Activated naive CD4-positive, alpha-beta T cell treated with anti-CD3 and anti-CD28 coated beads, Interleukin-2, amount 50 U/mL, for 72 hours (primary cell): Measurements from ENCODE around the gene UNC5A. TPM values are rescaled to one million over a fixed set of nuclear protein-coding genes. Genes with fewer than 3 reads are reported as not detected.
A peak's percentile ranks its signal among the peaks of the same experiment; 100 is the strongest.

Experiments used
- ATAC-seq, 2 donors: fragments of 150-1000 bp; cut with Tn5 transposase; 2 replicates each; pipeline ENCODE4 v1.10.0; 2021; ENCODE audit warnings: mild to moderate bottlenecking in 2 of 2, moderate library complexity in 2 of 2
- DNase-seq, 2 donors: peaks; one replicate each; pipeline ENCODE4 v3.0.0; 2021 to 2022; ENCODE audit warnings: low spot score in 2 of 2
- H3K27ac Mint-ChIP-seq, 2 donors: one replicate each; pipeline ENCODE4 v1.8.0; 2022; ENCODE audit warnings: mild to moderate bottlenecking in 2 of 2, mixed read lengths in 2 of 2
- H3K36me3 Mint-ChIP-seq, 2 donors: one replicate each; pipeline ENCODE4 v1.8.0; 2022; ENCODE audit warnings: mixed read lengths in 2 of 2
- H3K9me3 Mint-ChIP-seq, 2 donors: one replicate each; pipeline ENCODE4 v1.8.0; 2022; ENCODE audit warnings: mixed read lengths in 2 of 2
- total RNA-seq, 2 donors: library from RNA; stranded (reverse); gene quantifications; one replicate each; pipeline ENCODE4 v1.2.3, GENCODE V29; 2022

The UNC5A gene
- total RNA-seq, 2 donors from 2014 or later = 0.08 TPM; not detected in 1

DNA sequence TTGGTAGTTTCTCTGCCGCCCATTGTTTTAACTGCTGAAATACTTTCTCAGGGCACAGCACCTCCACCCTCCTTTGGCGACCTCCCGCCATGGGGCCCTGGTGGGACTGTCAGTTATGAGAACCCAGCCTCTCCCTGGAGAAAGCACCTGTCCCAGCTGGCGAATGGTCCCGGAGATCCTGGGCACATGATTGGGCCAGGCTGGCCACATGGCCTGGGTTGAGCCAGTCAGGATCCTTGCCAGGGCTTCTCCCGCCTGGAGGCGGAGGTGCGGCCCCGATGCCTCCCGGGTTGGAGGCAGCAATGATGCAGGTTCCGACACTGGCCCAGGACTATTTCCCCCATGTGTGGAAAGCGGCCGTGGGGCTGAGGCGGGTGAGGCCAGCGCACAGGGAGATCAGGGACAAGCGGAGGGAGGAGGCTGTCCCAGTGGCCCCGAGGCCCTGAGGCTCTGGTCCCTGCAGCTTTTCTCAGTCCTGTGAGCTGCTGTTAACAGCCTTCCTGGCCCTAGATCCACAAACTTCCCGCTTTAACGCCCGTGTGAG lies 13.6 kb downstream of the UNC5A start:
- Mint-ChIP-seq H3K9me3 (no peaks in the 10 kb centered on the region), H3K36me3 (no peaks in the 10 kb centered on the region), H3K27ac (no peak overlapping the region)
- ATAC-seq (no peak), DNase-seq (no peak)

DNA sequence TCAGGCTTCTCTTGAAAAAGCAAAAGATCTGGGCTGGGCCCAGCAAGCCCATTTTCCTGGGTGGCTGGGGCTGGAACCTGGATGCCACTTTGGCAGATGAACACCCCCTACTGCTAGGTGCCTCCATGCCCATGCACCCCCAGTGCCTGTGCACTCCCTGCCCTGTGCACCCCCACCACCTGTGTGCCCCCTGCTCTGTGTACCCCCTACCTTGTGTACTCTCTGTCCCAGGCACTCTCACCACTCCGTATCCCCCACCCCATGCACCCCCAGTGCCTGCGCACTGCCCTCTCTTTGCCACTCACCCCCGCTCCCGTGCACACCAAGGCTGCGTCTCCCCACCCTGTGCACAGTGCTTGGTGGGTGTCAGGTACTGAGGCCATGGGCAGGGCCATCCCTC lies 14.2 kb downstream of the UNC5A start:
- H3K36me3 Mint-ChIP-seq = no peaks in the 10 kb centered on the region
- ATAC-seq = no peak
- H3K27ac Mint-ChIP-seq = no peak overlapping the region
- DNase-seq = no peak
- H3K9me3 Mint-ChIP-seq = no peaks in the 10 kb centered on the region

DNA sequence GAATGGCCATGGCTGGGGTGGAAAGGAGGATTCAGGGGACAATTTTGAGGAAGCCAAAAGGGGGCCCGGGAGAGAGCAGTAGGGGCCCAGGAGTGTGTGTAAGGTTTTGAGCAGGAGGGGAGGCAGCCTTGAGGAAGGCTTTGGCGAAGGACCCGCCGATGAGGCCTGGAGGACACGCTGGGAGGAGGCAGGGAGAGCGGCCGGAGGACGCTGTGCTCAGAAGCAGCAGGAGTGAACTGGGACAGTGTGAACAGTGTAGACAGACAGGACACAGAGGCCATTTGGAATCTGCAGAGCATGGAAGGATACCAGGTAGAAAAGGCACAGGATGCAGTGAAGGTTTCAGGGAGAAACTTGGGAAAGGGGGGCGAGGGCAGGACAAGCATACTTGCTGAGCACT lies 14.9 kb downstream of the UNC5A start:
- DNase-seq = no peak
- Mint-ChIP-seq H3K9me3 (peaks cover 0 to 3% of the 10 kb centered on the region in 2 donors), H3K36me3 (no peaks in the 10 kb centered on the region), H3K27ac (peak overlapping the region in 1 of 2 donors; percentile 25)
- no peak for ATAC-seq

DNA sequence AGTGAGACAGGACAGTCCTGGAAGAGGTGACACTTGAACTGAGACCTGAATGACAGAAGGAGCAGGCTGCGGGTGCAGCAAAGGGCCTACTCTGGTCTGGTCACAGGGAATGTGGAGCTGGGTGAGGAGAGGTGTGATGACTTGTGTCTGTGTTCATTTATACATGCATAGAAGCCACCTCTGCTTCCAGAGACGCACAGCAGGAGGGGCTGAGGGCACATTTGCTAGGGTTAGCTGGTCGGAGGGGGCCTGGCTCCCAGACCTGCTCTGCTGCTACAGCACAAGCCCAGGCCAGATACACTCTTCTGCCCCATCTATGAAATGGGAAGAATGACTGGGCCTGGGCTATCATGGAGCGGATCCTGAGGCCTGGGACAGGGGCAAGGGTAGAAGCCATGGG lies 15.6 kb downstream of the UNC5A start:
- Mint-ChIP-seq H3K27ac (peak overlapping the region in 1 of 2 donors; percentile 47), H3K9me3 (peaks cover 5 to 7% of the 10 kb centered on the region in 2 donors), H3K36me3 (no peaks in the 10 kb centered on the region)
- no peak for ATAC-seq
- no peak for DNase-seq

DNA sequence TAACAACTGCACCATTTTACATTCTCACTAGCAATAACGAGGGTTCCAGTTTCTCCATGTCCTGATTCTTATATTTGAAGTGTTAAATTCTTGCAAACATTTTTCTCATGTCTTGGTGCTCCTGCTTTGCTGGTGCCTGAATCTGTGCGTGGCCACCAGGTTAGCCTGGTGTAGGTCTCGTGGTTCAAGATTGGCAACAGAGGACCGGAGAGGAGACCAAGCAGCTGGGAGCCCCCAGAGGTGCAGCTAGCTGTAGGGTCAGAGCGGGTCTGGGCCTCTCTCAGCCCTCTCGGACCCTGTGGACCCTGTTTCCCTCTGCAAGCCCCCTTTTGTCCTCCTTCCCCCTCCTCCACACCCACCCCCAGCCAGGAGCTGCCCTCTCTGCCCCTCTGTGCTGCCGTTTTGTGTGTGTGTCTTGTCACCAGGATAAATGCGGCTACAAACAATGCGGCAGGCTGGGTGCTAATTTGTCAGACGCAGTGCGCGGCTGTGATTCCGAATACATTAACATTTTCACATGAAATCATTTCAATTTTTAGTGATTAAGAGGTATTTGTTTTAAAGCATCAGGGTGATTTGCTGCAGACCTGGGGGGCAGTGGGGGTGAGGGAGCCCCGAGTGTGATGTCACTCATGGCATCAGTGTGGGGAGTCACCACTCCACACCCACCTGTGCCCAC lies 17.5 kb downstream of the UNC5A start:
- Mint-ChIP-seq H3K27ac (no peak overlapping the region), H3K9me3 (peaks cover 5 to 7% of the 10 kb centered on the region in 2 donors), H3K36me3 (no peaks in the 10 kb centered on the region)
- DNase-seq = no peak
- no peak for ATAC-seq

DNA sequence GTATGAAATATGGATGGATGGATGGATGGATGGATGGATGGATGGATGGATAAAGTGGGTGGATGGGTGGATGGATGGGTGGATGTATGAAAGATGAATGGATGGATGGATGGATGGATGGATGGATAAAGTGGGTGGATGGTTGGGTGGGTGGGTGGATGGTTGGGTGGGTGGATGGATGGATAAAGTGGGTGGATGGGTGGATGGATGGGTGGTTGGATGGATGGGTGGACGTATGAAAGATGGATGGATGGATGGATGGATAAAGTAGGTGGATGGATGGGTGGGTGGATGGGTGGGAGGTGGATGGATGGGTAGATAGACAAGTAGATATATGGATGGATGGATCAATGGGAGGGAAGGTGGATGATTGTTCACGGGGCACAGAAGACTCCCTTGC lies 19.0 kb downstream of the UNC5A start:
- peaks cover 5 to 7% of the 10 kb centered on the region in 2 donors for H3K9me3 Mint-ChIP-seq
- ATAC-seq (no peak), DNase-seq (no peak)
- no peaks in the 10 kb centered on the region for H3K36me3 Mint-ChIP-seq
- no peak overlapping the region for H3K27ac Mint-ChIP-seq

DNA sequence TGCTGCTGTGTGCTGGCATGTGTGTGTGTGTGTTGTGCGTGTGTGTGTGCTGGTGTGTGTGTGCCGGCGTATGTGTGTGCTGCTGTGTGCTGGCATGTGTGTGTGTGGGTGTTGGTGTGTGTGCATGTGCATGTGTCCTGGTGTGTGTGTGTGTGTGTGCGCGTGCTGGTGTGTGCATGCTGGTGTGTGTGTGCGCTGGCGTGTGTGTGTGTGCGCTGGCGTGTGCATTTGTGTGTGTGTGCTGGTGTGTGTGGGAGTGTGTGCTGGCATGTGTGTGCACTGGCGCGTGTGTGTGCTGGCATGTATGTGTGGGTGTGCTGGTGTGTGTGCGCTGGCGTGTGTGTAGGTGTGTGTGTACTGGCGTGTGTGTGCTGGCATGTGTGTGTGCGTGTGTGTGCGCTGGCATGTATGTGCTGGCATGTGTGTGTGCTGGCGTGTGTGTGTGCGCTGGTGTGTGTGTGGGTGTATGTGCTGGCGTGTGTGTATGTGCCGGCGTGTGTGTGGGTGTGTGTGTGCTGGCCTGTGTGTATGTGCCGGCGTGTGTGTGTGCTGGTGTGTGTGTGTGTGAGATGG lies 20.1 kb downstream of the UNC5A start:
- ATAC-seq (no peak), DNase-seq (no peak)
- peaks cover 5 to 7% of the 10 kb centered on the region in 2 donors for H3K9me3 Mint-ChIP-seq
- H3K36me3 Mint-ChIP-seq = no peaks in the 10 kb centered on the region
- H3K27ac Mint-ChIP-seq = no peak overlapping the region

DNA sequence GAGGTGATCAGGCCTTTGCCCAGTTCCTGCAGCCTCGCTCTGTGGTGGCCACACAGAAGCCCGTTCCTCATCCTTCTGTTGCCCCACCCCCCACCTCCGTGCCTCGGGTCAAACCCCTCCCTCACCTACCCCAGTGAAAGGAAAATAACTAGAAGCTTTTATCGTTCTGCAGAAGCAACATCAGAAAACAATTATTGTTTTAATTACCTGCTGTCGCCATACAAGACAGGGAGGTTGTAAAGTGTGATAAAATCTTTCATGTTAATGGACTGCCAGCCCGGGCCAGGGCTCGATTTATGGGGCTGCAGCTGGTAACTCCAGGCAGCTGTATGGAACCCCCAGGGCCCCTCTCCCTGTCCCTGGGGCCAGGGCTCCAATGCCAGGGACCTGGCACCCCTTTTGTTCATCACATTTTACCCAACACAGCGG lies 20.6 kb downstream of the UNC5A start:
- no peak for DNase-seq
- Mint-ChIP-seq H3K9me3 (peaks cover 5 to 7% of the 10 kb centered on the region in 2 donors), H3K36me3 (no peaks in the 10 kb centered on the region), H3K27ac (no peak overlapping the region)
- no peak for ATAC-seq

DNA sequence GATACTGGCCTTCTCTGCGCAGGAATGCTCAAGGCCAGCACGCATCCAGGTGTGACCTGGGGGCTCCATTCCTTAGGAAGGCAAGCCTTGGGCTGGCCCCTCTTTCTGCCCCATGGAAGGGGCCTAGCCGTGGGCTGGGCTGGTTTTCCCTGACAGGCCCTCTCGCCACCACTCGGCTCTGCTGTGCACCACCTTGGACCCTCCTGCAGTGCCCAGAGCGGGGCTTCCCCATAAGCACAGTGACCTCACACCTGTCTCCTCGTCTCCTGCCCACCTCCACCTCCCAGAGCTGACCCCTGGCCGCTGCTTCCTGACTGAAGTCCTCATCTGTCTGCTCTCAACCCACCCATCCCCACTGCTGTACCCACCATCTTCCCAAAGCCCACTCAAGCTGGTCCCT lies 21.1 kb downstream of the UNC5A start:
- no peak overlapping the region for H3K27ac Mint-ChIP-seq
- DNase-seq (no peak), ATAC-seq (no peak)
- peaks cover 5 to 7% of the 10 kb centered on the region in 2 donors for H3K9me3 Mint-ChIP-seq
- no peaks in the 10 kb centered on the region for H3K36me3 Mint-ChIP-seq

DNA sequence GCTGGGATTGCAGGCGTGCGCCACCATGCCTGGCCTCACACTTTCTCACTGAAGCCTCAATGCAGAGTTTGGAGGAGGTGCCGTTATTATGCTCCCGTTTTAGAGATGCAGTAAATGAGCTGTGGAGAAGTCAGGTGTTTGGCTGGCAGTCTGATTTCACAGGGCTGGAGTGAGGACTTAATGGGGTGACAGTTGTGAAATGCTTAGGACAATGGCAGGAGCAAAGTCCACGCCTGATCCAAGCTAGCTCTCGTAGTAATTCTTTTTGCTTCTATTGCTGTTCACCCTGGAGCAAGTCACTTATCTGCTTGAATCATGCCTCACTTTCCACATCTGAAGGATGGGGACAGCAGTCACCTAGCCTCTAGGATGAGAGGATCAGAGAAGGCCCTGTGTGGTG lies 21.8 kb downstream of the UNC5A start:
- no peak for DNase-seq
- Mint-ChIP-seq H3K27ac (no peak overlapping the region), H3K36me3 (no peaks in the 10 kb centered on the region), H3K9me3 (peaks cover 5 to 7% of the 10 kb centered on the region in 2 donors)
- ATAC-seq = no peak

DNA sequence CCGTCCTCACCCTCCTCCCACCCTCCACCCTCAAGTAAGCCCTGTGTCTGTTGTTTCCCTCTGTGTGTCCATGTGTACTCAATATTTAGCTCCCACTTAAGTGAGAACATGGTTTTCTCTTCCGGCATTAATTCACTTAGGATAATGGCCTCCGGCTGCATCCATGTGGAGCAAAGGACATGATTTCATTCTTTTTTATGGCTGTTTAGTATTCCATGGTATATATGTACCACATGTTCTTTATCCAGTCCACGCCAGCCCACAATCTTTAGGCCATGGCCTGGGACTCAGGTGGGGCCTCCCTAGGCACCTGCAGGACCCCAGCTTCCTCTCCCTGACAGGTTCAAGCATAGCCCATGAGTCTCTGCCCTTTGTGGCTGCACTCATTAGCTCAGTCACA lies 22.9 kb downstream of the UNC5A start:
- H3K36me3 Mint-ChIP-seq = no peaks in the 10 kb centered on the region
- H3K9me3 Mint-ChIP-seq = peaks cover 5 to 7% of the 10 kb centered on the region in 2 donors
- ATAC-seq (no peak), DNase-seq (no peak)
- no peak overlapping the region for H3K27ac Mint-ChIP-seq

DNA sequence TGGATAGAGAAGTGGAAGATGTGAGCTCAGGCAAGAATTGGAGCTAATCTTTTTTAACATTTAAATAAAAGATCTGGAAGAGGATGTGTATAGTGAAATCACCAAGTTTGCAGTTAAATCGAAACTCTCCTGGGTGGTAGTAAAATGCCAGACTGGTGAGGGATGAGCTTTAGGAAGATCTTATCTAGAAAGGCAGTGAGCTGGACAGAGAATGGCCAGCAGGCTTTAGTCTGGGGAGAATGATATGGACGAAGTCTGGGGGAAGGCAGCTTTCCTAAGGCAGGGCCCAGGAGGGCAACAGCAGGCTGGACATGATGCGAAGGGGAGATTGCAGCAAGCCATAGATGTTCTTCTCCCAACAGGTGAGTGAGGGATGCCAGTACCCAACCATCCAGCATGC lies 25.6 kb downstream of the UNC5A start:
- DNase-seq = no peak
- Mint-ChIP-seq H3K36me3 (no peaks in the 10 kb centered on the region), H3K27ac (no peak overlapping the region), H3K9me3 (no peaks in the 10 kb centered on the region)
- ATAC-seq = no peak

DNA sequence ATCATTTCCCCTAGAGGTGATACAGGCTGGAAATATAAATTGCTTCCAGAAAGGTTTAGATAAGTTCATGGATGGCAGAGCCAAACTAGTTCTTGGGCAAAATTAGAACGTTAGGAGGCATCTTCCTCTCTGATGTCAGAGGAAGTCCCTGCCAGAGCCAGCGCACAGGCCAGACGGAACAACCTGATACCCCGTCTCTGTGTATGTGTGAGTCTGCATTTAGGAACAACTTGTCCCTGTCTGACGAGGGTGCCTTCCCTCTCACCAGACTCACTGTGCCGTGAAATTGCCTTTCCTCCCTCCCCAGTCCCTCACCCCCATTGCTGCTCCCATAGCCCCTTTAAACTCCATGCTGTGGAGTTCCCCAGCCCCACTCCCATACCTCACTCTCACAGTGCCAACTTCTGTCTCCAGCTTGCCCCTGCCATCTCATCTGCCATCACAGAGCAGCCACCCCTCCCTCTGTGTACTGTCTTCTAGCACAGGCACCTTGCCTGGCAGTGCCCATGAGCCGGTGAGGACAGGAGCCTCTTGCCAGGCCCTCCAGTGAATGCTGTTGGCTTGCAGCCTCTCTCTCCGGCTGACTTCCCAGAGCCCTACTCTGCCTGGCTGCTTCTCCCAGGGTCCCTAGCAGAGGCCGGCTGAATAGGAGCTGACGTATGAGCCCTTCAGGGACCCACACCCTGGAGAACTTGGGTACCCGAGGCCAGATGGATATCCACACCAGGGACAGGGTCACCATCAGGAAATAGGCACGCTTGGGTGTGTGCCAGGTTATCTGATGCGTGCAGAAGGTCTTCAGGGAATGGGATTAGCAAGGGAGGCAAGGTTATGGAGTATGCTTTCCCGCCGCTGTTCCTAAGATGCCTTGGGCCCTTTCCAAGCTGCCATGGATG lies 26.7 kb downstream of the UNC5A start:
- no peaks in the 10 kb centered on the region for H3K36me3 Mint-ChIP-seq
- no peaks in the 10 kb centered on the region for H3K9me3 Mint-ChIP-seq
- ATAC-seq (no peak), DNase-seq (no peak)
- H3K27ac Mint-ChIP-seq = no peak overlapping the region

DNA sequence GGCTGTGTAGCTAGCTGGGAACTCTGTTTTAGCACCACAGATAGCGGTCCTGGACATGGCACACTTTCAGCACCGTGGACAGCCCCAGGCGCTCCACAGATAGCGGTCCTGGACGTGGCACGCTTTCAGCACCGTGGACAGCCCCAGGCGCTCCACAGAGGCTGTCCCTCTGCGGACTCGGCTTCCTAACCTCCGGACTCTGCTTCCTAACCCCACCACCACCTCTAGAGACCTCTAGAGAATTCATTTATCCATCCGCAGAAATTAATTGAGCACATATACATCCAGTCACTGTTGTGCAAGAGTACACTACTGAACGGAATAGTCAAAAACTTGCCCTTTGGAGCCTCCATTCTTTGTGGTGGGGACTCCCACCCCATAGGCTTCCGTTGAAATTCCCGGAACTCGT lies 27.4 kb downstream of the UNC5A start:
- Mint-ChIP-seq H3K9me3 (no peaks in the 10 kb centered on the region), H3K36me3 (no peaks in the 10 kb centered on the region), H3K27ac (no peak overlapping the region)
- ATAC-seq = peak; percentile 43 to 96
- DNase-seq = peak in 1 of 2 donors; percentile 83

DNA sequence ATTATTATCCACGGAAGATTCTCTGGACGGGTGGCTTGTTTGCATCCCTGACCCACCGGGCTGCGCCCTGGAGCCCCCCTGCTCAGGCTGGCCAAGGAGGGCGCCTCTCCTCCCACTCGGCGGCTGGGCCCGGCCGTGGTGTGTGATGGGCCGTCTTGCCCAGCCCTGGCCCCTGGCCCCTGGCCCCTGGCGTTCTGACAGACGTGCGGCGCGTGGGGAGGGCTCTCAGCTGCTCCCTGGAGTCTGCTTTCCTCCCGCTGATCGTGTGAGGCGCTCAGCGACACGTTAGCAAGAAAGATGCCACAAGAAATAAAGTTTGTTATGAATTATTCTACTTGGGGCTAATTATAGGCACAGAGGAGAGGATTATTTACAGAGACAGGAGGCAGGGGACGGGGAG lies 33.3 kb downstream of the UNC5A start:
- H3K9me3 Mint-ChIP-seq = no peaks in the 10 kb centered on the region
- no peak overlapping the region for H3K27ac Mint-ChIP-seq
- ATAC-seq (no peak), DNase-seq (no peak)
- no peaks in the 10 kb centered on the region for H3K36me3 Mint-ChIP-seq

DNA sequence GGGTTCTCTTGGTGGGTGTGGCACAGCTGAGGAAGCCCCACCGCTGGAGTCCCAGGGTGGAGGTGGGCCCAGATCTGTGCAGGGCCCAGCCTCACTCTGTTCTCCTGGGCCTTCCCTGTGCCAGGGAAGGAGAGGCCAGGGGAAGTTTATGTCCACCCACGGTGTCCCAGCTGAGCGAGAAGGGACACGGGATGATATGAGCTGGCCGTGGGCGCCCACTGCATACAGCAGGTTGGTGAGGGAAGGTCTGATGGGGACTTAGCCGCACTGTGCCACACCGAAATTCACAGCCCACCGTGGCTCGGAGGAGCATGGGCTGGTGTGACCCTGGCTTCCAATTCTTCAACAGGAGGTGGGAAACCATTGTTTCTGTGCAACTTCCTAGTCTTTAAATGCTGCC lies 33.9 kb downstream of the UNC5A start:
- H3K27ac Mint-ChIP-seq = no peak overlapping the region
- ATAC-seq = no peak
- DNase-seq = no peak
- no peaks in the 10 kb centered on the region for H3K9me3 Mint-ChIP-seq
- H3K36me3 Mint-ChIP-seq = no peaks in the 10 kb centered on the region

DNA sequence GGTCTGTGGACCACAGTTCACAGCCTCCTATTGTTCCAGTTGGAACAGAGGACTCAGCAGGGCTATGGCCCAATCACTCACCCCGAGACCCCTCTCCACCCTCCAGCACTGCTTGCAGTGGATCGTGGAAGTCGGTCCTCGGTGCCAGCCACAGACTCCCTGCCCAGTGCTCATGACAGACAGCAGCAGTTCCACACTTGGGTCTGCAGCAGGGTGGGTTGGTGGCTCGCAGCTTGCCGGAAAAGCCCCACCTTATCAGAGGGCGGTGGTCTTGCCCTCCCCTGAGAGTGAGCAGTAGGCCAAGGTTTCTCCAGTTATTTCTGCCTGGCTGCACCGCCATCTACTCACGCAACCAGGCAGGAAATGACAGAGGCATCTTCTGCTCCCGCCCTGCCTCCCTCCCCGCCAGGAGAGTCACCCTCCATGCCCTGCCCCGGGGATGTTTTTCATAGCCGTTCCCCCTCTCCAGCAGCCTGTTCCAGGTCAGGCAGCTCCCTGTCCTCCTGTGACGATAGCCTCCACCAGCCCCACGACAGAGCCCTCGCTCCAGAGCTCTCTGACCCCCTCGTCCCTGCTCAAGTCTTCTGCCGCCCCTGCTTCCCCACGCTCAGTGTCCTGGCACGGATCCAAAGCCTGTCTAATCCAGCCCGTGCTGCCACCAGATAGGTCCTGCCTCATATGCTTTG lies 34.5 kb downstream of the UNC5A start:
- no peak for ATAC-seq

More for the DNA sequence above, 34.5 kb downstream of the UNC5A start:
- Mint-ChIP-seq H3K27ac (no peak overlapping the region), H3K36me3 (no peaks in the 10 kb centered on the region), H3K9me3 (no peaks in the 10 kb centered on the region)
- DNase-seq = no peak
